Uterus (tissue), 2 donors: ENCODE data around the gene GPR108.
"Not testable (repeated sequence)": the region's sequence is repeated elsewhere in the genome, so short reads cannot be mapped to it uniquely, and the experiment has no call there.

ENCODE experiments used
- CTCF ChIP-seq, 4 experiments: fragments of 200-600 bp in 2 of 4; fragments of 450-650 bp in 2 of 4; sonication (generic) in 2 of 4; IDR thresholded peaks; one replicate each; pipeline ENCODE4 v1.5.1; 2016 to 2019; ENCODE audit warnings: antibody characterized with exemption in 4 of 4, mild to moderate bottlenecking in 2 of 4, moderate library complexity in 1 of 4
- POLR2A ChIP-seq, 2 donors: fragments of 450-650 bp; IDR thresholded peaks; one replicate each; pipeline ENCODE4 v1.6.1; 2016; ENCODE audit warnings: antibody characterized with exemption in 2 of 2, mild to moderate bottlenecking in 1 of 2, moderate library complexity in 1 of 2

GRCh38 chr19:6771648-6772027 is 34.3 kb upstream of the GPR108 start:
- TF ChIP-seq CTCF, POLR2A (IDR thresholded peaks at IDR 0.05): not testable (repeated sequence)
